Keratinocyte (primary cell): ENCODE results near the gene GUCA2A.

Experiments used
- CTCF ChIP-seq, 3 experiments: IDR thresholded peaks in 1 of 3; conservative IDR thresholded peaks in 1 of 3; optimal IDR thresholded peaks in 1 of 3; 2 replicates in 2 of 3; 3 replicates in 1 of 3; pipeline versions ENCODE3 to v1.5.1; 2011; ENCODE audit warnings: low read length in 3 of 3, mild to moderate bottlenecking in 3 of 3, moderate library complexity in 2 of 3, control low read depth in 1 of 3, inconsistent platforms in 1 of 3; ENCODE audit not compliant: insufficient read depth in 2 of 3; ENCODE audit errors: extremely low read depth in 1 of 3
- EZH2 ChIP-seq: IDR thresholded peaks from one replicate; pipeline ENCODE4 v1.6.1; 2012; ENCODE audit warnings: inconsistent platforms, mild to moderate bottlenecking, low read length, moderate library complexity

- TF ChIP-seq CTCF (optimal IDR thresholded peaks at IDR 0.05 in 1 of 3, IDR thresholded peaks at IDR 0.05 in 1 of 3, conservative IDR thresholded peaks at IDR 0.05 in 1 of 3; ENCODE audit: extremely low read depth in 1 of 3, insufficient read depth in 2 of 3, low read length in 3 of 3) (no peak), EZH2 (no peak)
These were observed 50.3 kb downstream of the GUCA2A start for GRCh38 chr1:42114229-42114628.
